Mesothelial cell of epicardium (in vitro differentiated cells): ENCODE data around the gene F8A3. TPM values are rescaled to one million over a fixed set of nuclear protein-coding genes. Genes with fewer than 3 reads are reported as not detected.

Experiments used
- DNase-seq, 2 experiments: peaks; one replicate each; pipeline ENCODE4 v3.0.0; 2021; ENCODE audit warnings: low spot score in 2 of 2; ENCODE audit not compliant: unreplicated experiment in 2 of 2
- H3K27ac Mint-ChIP-seq: 2 replicates; pipeline ENCODE4 v1.8.0; 2021; ENCODE audit warnings: mixed read lengths
- H3K27me3 Mint-ChIP-seq: 2 replicates; pipeline ENCODE4 v1.8.0; 2021; ENCODE audit warnings: low read depth, mixed read lengths
- H3K36me3 Mint-ChIP-seq: 2 replicates; pipeline ENCODE4 v1.8.0; 2021; ENCODE audit warnings: mixed read lengths
- H3K4me1 Mint-ChIP-seq: 2 replicates; pipeline ENCODE4 v1.8.0; 2021; ENCODE audit warnings: mixed read lengths
- H3K4me3 Mint-ChIP-seq: 2 replicates; pipeline ENCODE4 v1.8.0; 2021; ENCODE audit warnings: mild to moderate bottlenecking, moderate library complexity, mixed read lengths
- H3K9me3 Mint-ChIP-seq: 2 replicates; pipeline ENCODE4 v1.8.0; 2021; ENCODE audit warnings: mixed read lengths
- microRNA-seq: library from miRNA; unstranded; fragments of <30 nt; microRNA quantifications from one replicate; pipeline ENCODE4 v1.2.0, GENCODE V29; 2021; ENCODE audit warnings: inconsistent platforms, mixed read lengths
- total RNA-seq: library from RNA; stranded (reverse); gene quantifications from 3 replicates; pipeline ENCODE4 v1.2.1, GENCODE V29; 2021
- TF ChIP-seq, protein P1 (sequence below): fragments of 200-600 bp; sonication (generic); IDR thresholded peaks from one replicate; pipeline ENCODE4 v1.5.0; 2021; ENCODE audit warnings: antibody characterized with exemption; ENCODE audit not compliant: unreplicated experiment

Gene F8A3
- total RNA-seq, 1 donor from 2014 or later, result 2.7 TPM

GRCh38 chrX:155435744-155436112 lies 22.7 kb downstream of the F8A3 start:
- Mint-ChIP-seq H3K4me1 (no peaks in the 10 kb centered on the region), H3K27ac (no peak overlapping the region), H3K9me3 (peaks cover 54% of the 10 kb centered on the region), H3K27me3 (no peaks in the 10 kb centered on the region), H3K4me3 (no peak overlapping the region), H3K36me3 (peaks cover 2% of the 10 kb centered on the region)
- DNase-seq, result no peak
- TF ChIP-seq, protein P1, sequence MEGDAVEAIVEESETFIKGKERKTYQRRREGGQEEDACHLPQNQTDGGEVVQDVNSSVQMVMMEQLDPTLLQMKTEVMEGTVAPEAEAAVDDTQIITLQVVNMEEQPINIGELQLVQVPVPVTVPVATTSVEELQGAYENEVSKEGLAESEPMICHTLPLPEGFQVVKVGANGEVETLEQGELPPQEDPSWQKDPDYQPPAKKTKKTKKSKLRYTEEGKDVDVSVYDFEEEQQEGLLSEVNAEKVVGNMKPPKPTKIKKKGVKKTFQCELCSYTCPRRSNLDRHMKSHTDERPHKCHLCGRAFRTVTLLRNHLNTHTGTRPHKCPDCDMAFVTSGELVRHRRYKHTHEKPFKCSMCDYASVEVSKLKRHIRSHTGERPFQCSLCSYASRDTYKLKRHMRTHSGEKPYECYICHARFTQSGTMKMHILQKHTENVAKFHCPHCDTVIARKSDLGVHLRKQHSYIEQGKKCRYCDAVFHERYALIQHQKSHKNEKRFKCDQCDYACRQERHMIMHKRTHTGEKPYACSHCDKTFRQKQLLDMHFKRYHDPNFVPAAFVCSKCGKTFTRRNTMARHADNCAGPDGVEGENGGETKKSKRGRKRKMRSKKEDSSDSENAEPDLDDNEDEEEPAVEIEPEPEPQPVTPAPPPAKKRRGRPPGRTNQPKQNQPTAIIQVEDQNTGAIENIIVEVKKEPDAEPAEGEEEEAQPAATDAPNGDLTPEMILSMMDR, result no peak

- Mint-ChIP-seq H3K9me3 (peaks cover 55% of the 10 kb centered on the region), H3K27me3 (no peaks in the 10 kb centered on the region)
- TF ChIP-seq, protein P1, result no peak
Measured at GRCh38 chrX:155434906-155435743, 23.3 kb downstream of the F8A3 start.

DNA sequence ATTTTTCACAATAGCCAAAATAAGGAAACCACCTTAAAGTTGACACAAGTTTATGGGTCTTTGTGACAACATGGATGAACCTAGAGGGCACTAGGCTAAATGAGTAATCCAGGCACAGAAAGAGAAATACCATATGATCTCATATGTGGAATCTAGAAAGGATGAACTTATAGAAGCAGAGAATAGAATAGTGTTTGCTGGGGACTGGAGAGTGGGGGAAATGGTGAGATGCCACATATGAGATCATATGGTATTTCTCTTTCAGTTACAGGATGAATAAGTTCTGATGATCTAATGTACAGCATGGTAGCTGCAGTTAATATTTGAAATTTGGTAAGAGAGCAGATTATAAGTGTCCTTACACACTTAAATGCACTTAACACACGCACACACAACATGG lies 40.7 kb downstream of the F8A3 start:
- Mint-ChIP-seq H3K9me3 (peaks cover 46% of the 10 kb centered on the region), H3K27ac (no peak overlapping the region), H3K36me3 (peaks cover 1% of the 10 kb centered on the region), H3K27me3 (no peaks in the 10 kb centered on the region), H3K4me3 (no peak overlapping the region), H3K4me1 (no peaks in the 10 kb centered on the region)
- no peak for DNase-seq
- TF ChIP-seq, protein P1, result no peak

More at GRCh38 chrX:155434906-155435743, 23.3 kb downstream of the F8A3 start:
- Mint-ChIP-seq H3K4me3 (no peak overlapping the region), H3K36me3 (peaks cover 2% of the 10 kb centered on the region), H3K4me1 (no peaks in the 10 kb centered on the region), H3K27ac (no peak overlapping the region)
- no peak for DNase-seq

Small RNA genes within 50 kb of the gene (microRNA-seq; reads per million reads assigned to microRNA genes)
- gene MIR1184-3, result not detected

Other genes with a start within 250 kb of the F8A3 start
- 31.2 to 35.2 TPM (median 32.2 TPM) in 3 replicates for gene VBP1, start 242.2 kb downstream of the F8A3 start, total RNA-seq
- 1.6 to 1.9 TPM (median 1.7 TPM) in 3 replicates for gene RAB39B, start 194.1 kb downstream of the F8A3 start, total RNA-seq
- 0.54 to 2.1 TPM (median 0.97 TPM) in 3 replicates for gene CLIC2, start 124.0 kb downstream of the F8A3 start, total RNA-seq
- gene F8A2, start 76.5 kb downstream of the F8A3 start, total RNA-seq, result not detected in 3 replicates
- 1.5 to 1.6 TPM (median 1.6 TPM) in 3 replicates for gene SPRY3, start 154.0 kb upstream of the F8A3 start, total RNA-seq
- 28.9 to 30.4 TPM (median 29.4 TPM) in 3 replicates for gene TMLHE, start 154.3 kb upstream of the F8A3 start, total RNA-seq